ENCODE results near the gene MAFG. TPM values are rescaled to one million over a fixed set of nuclear protein-coding genes. Genes with fewer than 3 reads are reported as not detected.

MAFG gene
- total RNA-seq, 2 experiments from 2014 or later, result 22.7 to 33.6 TPM

DNA sequence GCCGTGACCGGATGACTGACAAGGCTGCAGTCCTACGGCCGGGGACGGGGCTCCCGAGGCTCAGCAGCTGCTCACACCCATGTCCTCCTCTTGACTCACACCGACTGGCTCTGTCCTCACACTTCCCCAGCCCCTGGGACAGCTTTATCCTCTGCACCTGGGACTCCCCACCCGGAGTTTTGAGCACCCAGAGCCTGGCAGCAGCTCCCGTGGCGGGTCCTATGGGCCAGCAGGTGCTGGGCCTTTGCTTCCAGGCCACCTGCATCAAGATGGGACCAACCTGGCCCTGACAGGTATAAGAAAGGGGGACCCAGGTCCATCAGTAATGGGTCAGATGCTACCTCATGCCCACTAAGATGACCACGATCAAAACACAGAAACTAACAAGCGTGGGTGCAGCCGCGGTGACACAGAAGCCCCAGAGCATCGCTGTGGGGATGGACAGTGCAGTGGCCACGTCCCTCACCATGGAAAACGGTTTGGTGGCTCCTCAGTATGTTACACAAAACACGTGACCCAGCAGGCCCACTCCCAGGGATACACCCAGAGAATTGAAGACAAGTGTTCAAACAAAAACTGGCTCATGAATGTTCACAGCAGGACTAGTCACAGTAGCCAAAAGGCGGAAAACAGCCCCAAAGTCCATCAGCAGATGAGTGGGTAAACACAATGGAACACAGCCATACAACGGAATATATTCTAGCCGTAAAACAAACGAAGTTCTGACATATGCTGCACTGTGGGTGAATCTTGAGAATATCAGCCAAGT lies 36.7 kb upstream of the MAFG start:
- no peaks in the 10 kb centered on the region for H3K9me3 ChIP-seq (ENCODE audit: low read length)
- CTCF ChIA-PET (ENCODE audit: unreplicated experiment), result no interaction called here
- no peaks in the 10 kb centered on the region for H3K79me2 ChIP-seq (ENCODE audit: insufficient read depth, low read depth, low read length)
- POLR2A ChIA-PET, result no interaction called here
- TF ChIP-seq EZH2phosphoT487 (IDR thresholded peaks at IDR 0.05; ENCODE audit: borderline replicate concordance, low read depth, low read length), result no peak
- TF ChIP-seq, protein P1, sequence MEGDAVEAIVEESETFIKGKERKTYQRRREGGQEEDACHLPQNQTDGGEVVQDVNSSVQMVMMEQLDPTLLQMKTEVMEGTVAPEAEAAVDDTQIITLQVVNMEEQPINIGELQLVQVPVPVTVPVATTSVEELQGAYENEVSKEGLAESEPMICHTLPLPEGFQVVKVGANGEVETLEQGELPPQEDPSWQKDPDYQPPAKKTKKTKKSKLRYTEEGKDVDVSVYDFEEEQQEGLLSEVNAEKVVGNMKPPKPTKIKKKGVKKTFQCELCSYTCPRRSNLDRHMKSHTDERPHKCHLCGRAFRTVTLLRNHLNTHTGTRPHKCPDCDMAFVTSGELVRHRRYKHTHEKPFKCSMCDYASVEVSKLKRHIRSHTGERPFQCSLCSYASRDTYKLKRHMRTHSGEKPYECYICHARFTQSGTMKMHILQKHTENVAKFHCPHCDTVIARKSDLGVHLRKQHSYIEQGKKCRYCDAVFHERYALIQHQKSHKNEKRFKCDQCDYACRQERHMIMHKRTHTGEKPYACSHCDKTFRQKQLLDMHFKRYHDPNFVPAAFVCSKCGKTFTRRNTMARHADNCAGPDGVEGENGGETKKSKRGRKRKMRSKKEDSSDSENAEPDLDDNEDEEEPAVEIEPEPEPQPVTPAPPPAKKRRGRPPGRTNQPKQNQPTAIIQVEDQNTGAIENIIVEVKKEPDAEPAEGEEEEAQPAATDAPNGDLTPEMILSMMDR (conservative IDR thresholded peaks at IDR 0.05; ENCODE audit: low read length), result no peak
- no peak overlapping the region for H3K4me3 ChIP-seq (ENCODE audit: low read depth, low read length, poor library complexity, severe bottlenecking)
- H3K4me2 ChIP-seq (ENCODE audit: low read length), result no peak overlapping the region
- H3K4me1 ChIP-seq (ENCODE audit: insufficient read depth, low read length, poor library complexity, severe bottlenecking), result peaks cover 35% of the 10 kb centered on the region
- H3K9me2 ChIP-seq (ENCODE audit: insufficient read depth, low read length), result no peaks in the 10 kb centered on the region
- H3K36me3 ChIP-seq (ENCODE audit: insufficient read depth, low read length), result no peaks in the 10 kb centered on the region
- BruUV-seq (replicated peaks), result no TSS peak
- H3K27ac ChIP-seq (ENCODE audit: low read depth, low read length, poor library complexity, severe bottlenecking), result no peak overlapping the region
- no peak for DNase-seq (ENCODE audit: low spot score)
- intact Hi-C loops (cut with micrococcal nuclease; ENCODE audit: unreplicated experiment), result no loop called here
- no peaks in the 10 kb centered on the region for H4K20me1 ChIP-seq (ENCODE audit: insufficient read depth, low read length)
- no peak overlapping the region for H2AFZ ChIP-seq (ENCODE audit: low read length)

DNA sequence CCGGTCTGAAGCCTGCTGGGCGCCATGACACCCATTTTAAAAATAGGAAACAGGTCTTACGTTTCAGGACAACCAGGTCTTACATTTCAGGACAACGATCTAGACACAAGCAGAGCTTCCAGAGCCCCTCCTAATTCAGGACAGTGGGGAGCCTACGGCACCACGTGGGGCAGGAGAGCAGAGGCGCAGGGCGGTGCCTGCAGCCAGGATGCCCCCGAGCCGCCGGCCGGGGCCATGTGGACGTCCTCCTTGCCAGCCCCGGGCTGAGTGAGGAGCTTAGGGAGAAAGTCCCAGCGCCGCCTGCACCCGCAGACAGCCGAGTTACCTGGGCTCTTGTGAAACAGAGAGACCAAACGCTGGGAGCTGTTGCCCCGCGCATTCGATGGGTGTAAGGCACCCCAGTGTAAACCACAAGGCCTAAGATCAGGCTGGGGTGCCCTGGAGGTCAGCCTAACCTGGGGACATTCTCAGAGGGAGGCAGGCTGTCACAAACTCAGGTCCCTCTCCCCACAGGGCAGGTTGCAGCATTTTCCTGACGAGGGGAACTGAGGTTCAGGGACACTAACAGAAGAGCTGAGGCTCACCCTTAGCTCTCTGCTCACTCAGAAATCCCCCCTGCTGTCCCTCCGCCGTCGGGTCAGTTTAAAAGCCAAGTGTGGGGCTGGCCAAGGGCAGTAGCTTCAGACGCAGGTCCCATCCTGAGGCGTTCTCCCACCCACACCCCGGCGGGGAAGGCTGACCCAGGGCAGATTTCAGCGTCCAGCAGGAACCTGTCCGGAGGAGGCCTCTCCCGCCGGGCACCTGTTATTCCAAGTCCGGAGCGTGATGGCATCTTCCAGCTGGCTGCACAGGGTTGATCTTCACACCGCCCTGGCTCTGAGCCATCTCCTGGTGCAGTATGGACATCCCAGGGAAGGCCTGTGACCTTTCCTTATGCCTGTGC lies 35.2 kb upstream of the MAFG start:
- no peak overlapping the region for H2AFZ ChIP-seq (ENCODE audit: low read length)
- no peaks in the 10 kb centered on the region for H3K9me3 ChIP-seq (ENCODE audit: low read length)
- H4K20me1 ChIP-seq (ENCODE audit: insufficient read depth, low read length), result no peaks in the 10 kb centered on the region
- no TSS peak for BruUV-seq (replicated peaks)
- TF ChIP-seq EZH2phosphoT487 (IDR thresholded peaks at IDR 0.05; ENCODE audit: borderline replicate concordance, low read depth, low read length), result no peak
- TF ChIP-seq, protein P1 (conservative IDR thresholded peaks at IDR 0.05; ENCODE audit: low read length), result no peak
- H3K4me1 ChIP-seq (ENCODE audit: insufficient read depth, low read length, poor library complexity, severe bottlenecking), result peaks cover 28% of the 10 kb centered on the region
- no peak overlapping the region for H3K4me2 ChIP-seq (ENCODE audit: low read length)
- ChIA-PET POLR2A (no interaction called here), CTCF (ENCODE audit: unreplicated experiment) (no interaction called here)
- no peaks in the 10 kb centered on the region for H3K9me2 ChIP-seq (ENCODE audit: insufficient read depth, low read length)
- no peaks in the 10 kb centered on the region for H3K79me2 ChIP-seq (ENCODE audit: insufficient read depth, low read depth, low read length)
- no peaks in the 10 kb centered on the region for H3K36me3 ChIP-seq (ENCODE audit: insufficient read depth, low read length)
- H3K27ac ChIP-seq (ENCODE audit: low read depth, low read length, poor library complexity, severe bottlenecking), result no peak overlapping the region
- no peak overlapping the region for H3K4me3 ChIP-seq (ENCODE audit: low read depth, low read length, poor library complexity, severe bottlenecking)
- DNase-seq (ENCODE audit: low spot score), result no peak
- intact Hi-C loops (cut with micrococcal nuclease; ENCODE audit: unreplicated experiment), result no loop called here

Data from OCI-LY7 (cell line).